ENCODE data around the gene FBXL3.
"Not testable (repeated sequence)": the region's sequence is repeated elsewhere in the genome, so short reads cannot be mapped to it uniquely, and the experiment has no call there.

FBXL3 gene

DNA sequence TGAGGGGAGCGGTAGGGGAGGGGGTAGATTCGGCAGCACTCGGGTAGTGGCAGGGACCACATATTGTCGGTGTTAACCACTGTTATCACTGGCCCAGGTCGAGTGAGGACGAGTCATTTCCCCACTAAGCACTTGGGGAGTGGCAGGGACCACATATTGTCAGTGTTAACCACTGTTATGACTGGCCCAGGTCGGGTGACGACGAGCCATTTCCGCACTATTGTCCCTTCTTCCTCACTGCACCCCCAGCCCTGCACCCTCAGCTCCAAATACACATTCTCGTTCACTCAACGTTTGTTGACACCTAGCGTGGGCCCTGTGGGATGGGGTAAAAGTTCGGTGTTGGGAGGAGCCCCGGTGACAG is 35.5 kb downstream of the FBXL3 start:
- DNase-seq (ENCODE audit: low read depth in 2 of 2, low spot score in 1 of 2): peak; percentile 56 to 61

DNA sequence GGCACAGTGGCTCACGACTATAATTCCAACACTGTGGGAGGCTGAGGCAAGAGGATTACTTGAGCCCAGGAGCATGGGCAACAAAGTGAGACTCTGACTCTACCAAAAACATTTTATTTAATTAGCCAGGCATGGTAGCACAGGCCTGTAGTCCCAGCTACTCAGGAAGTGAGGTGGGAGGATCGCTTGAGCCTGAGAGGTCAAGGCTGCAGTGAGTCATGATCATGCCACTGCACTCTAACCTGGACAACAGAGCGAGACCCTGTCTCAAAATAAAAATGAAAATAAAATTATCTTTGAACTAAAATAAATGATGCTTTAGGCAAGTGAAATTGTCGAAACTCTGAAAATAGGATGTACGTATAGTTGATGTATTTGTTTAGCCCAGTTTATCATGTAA is 43.3 kb downstream of the FBXL3 start:
- no peak for DNase-seq (ENCODE audit: low read depth in 2 of 2, low spot score in 1 of 2)

DNA sequence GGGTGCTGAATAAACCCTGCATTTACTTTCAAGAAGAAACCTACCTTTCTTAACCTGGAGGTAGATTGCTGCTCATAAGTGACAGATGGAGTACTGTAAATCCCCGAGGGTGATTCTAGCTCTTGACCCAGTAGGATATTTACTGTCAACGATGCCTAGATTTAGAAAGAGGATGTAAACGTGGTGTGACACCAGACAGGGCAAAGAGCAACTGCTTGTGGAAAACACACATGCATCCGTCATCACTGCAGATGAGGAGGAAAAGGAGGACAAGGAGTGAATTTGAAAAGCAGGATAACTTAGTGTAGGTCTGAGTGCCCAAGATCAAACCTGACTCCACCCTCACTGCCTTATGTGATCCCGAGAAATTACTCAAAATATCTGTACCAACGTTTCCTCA is 44.9 kb downstream of the FBXL3 start:
- DNase-seq (ENCODE audit: low read depth in 2 of 2, low spot score in 1 of 2): no peak

DNA sequence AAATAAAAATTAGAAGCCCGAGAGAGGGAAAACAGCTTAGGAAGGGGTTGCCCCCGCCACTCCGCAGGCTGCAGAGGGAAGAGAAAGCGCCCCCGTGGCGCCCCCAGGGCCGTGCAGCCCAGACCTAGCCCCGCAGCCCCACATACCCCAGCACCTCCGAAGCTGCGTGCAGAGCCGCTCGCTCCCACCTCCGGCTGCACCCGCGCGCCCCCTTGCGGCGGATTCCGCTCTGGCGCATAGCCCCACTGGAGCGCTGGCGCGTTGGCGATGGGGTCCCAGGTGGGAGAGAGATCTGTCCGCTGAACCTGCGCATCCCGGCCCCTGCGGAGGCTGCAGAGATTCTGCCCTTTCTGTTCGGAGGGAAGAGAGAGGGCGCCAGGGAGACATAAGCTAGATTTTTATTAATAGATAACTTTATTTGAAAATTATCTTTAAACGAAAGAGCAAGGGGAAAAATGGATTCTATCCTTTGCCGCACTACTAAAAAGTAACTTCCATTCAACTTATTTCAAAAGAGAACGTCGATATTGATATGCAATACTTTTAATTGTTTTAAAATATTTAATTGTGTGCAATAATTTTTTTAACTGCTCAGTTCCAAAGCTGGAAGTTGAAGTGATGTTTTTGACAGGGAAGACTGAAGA is 46.8 kb downstream of the FBXL3 start:
- peak; percentile 67 to 78 for DNase-seq (ENCODE audit: low read depth in 2 of 2, low spot score in 1 of 2)

DNA sequence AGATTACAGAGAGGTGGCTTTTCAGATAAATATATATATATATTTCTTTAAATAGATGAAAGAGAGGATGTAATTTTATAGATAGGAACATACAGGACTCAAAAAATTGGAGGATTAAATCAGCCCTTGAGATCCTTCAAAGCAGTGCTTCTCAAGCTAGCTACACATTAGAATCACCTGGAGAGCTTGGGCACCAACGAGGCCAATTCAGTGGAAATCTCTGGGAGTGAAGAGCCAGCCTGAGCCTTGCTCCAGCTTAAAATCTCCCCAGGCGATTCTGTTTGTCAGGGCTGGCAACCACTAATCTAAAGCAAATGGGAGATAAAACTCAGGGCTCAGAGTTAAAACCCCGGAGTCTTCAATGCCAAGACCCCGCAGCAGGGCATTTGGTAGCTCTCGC is 50.0 kb downstream of the FBXL3 start:
- no peak for DNase-seq (ENCODE audit: low read depth in 2 of 2, low spot score in 1 of 2)

DNA sequence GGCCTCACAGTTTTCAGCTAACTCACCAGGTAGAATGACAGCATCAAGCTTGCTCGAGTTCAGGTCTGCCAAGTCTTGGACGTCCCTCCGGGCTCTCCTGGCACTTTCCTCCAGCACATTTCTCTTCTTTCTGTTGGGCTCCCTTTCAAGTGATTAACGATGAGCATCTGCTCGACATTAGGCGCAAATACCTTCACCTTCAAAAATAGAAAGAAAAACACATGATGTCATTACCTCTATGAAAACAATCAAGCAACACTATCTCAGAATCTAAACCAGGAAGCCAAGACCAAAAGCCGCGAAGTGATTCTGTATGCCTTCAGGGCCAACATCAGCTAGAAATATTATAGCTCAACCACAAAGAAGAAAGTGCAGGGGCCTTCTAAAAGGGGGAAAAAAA is 50.5 kb downstream of the FBXL3 start:
- no peak for DNase-seq (ENCODE audit: low read depth in 2 of 2, low spot score in 1 of 2)

DNA sequence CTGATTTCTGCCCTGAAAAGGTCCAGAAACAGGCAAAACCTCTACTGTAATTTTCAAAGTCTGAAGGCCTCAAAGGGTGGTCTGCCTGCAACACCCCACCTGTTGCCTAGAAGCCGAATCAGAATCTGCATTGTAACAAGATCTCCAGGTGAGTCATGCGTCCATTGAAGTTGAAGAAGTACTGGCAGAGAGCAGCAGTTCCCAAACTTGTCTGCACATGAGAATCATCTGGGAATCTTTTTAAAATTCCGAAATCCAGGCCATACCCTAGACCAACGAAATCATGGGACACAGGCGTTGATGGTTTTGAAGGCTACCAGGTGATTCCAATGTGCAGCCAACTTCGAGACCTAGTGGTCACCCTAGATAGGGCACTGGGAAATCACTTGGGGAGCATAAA is 51.1 kb downstream of the FBXL3 start:
- no peak for DNase-seq (ENCODE audit: low read depth in 2 of 2, low spot score in 1 of 2)

DNA sequence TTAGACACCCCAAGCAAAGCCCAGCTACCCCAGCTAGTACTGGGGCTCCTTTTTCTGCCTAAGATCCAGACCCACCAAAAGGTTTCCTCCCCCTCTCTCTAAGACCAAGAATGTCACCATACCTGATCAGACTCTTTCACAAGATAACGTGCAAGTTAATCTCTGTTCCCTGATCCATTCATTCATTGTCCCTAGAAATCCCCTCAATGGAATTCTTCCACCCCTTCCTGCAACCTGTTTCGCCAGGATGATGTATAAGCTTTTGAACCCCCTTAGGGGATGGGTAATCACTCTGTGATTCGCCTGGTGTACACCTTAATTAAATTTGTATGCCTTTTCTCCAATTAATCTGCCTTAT is 52.4 kb downstream of the FBXL3 start:
- no peak for DNase-seq (ENCODE audit: low read depth in 2 of 2, low spot score in 1 of 2)

DNA sequence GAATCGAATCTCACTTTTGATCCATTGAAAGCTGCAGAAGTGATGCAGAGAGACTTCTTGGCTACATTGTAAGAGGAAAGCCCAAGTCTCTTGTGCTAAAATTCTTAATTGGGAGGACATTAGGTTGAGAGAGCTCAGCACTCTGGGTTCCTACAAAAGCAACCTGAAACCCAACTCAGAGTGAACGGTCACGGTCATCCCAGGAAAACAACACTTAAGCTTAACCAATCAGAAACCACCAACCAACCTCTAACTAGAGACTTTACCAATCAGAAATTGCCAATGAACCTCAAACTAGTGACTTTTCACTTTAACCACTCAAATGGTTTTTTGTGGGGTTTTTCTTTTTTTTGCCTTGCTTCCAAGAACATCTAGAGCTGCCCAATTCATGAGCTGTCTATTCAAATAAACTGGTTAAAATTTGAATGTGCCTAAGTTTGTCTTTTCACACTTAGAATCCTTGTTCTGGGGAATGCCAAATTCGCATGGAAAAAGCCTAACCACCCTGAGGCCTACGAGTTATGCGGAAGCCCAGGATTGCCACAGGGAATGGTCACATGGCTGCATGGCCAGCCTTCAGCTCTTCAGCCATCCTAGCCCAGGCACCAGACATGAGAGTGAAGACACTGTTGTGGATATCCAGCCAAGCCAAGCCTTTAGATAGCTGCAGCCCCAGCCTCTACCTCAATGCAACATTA is 52.9 kb downstream of the FBXL3 start:
- no peak for DNase-seq (ENCODE audit: low read depth in 2 of 2, low spot score in 1 of 2)

DNA sequence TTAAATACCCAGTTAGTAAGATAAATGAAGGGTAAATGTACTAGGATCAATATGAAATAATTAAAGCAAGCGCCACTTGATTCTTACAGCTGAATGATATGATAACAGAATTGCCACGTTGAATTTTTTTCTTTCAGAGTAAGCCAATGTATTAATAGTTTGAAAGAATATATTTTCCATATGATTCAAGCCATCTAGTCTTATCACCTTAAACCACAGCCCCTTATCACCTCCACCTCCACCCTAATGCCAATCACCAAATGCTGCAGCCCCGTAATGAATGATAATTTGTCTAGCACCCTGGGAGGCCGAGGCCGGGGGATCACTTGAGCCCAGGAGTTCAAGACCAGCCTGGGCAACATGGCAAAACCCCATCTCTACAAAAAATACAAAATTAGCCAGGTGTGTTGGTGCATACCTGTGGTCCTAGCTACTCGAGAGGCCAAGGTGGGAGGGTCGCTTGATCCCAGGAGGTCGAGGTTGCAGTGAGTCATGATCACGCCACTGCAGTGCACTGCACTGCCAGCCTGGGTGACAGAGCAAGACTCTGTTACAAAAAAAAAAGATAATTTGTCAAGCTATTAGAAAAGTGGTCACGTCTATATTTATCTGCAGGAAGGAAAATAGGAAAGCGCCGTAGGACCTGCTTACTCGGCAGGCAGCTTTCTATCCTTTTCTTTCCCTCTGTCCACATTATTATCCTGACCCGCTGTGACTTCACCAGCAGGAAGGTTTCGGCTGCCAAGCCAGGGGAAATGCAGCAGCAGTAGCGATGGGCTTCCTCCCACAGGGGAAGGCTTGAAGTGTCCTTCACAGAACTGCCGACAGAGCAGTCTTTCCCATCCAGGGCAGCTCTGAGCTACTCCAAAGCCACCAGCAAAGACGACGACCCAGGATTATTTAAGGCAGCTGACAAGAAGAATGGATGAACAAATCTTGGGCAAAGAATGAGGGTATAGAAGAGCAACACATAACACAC is 54.8 kb downstream of the FBXL3 start:
- DNase-seq (ENCODE audit: low read depth in 2 of 2, low spot score in 1 of 2): no peak

DNA sequence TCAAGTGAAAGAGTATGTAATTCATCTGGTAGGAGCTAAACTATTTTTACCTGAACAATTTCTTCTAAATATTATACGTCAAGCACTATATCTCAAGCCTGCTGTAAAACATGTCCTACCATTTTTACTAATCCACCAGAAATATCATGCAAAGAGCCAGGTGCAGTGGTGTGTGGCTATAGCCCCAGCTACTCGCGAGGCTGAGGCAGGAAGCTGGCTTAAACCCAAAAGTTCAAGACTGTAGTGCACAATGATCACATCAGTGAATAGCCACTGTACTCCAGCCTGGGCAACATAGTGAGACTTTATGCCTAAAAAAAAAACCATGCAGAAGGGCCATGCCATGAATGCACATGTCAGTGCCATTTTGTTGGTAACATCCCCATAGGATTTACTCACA is 55.7 kb downstream of the FBXL3 start:
- DNase-seq (ENCODE audit: low read depth in 2 of 2, low spot score in 1 of 2): no peak

DNA sequence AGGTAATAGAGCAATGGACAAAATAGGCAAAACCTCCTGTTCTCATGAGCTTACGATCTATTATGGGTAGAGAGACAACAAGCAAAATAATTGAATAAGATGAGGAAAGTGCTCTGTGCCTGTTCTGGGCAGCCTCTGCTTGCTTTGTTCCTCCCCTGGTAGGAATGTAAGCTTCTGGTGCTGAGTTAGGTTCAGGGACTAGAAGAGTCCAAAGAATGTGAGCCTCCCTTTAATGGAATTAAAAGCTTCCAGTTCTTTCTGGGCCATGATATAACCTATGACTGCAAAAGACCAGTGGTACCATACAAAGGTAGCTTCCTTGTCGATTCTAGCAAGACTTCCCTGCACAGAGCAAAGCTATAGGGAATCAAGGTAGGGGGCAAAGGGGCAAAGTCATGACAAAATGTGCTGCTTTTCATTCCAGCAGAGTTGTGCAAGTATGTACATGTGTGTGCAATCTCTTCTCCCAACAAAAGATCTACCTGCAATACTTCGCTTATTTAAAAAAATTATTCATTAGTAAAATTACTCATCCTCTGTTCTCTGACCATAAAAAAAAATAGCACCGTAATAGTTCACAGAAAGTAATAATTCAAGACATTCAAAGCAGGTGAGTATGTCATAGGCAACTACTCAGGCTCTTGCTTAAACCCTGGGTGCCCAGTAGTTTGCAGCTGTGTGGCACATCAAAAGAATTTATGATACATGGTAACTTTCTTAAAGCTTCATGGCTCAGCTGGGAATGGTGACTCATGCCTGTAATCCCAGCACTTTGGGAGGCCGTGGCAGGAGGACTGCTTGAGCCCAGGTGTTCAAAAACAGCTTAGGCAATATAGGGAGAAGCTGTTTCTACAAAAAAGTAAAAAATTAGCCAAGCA is 57.2 kb downstream of the FBXL3 start:
- no peak for DNase-seq (ENCODE audit: low read depth in 2 of 2, low spot score in 1 of 2)

DNA sequence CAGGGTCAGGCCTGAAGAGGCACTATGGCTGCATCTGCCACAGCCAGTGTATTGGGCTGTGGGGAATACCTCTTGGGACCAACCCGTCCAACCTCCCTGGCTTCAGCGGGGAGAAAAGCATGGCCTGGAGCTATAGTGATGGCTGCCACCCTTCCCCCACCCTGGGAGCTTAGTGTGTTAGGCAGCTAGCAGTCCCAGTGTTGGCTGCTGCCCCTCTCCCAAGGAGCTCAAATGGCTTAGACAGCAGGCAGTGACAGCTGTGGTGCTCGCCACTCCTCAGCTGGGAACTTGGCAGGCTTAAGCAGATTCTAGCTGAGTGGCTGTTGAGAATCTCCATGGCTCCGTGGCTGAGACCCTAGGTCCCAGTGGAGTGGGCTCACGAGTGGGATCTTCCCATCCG is 58.9 kb downstream of the FBXL3 start:
- no peak for DNase-seq (ENCODE audit: low read depth in 2 of 2, low spot score in 1 of 2)

DNA sequence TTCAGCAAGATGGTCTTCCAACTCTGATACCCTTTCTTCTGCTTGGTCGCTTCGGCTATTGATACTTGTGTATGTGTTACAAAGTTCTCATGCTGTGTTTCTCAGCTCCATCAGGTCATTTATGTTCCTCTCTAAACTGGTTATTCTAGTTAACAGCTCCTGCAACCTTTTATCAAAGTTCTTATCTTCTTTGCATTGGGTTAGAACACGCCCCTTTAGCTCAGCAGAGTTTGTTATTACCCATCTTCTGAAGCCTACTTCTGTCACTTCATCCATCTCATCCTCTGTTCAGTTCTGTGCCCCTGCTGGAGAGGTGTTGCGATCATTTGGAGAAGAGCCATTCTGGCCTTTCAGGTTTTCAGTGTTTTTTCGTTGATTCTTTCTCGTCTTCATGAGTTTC is 59.9 kb downstream of the FBXL3 start:
- DNase-seq (ENCODE audit: low read depth in 2 of 2, low spot score in 1 of 2): no peak

DNA sequence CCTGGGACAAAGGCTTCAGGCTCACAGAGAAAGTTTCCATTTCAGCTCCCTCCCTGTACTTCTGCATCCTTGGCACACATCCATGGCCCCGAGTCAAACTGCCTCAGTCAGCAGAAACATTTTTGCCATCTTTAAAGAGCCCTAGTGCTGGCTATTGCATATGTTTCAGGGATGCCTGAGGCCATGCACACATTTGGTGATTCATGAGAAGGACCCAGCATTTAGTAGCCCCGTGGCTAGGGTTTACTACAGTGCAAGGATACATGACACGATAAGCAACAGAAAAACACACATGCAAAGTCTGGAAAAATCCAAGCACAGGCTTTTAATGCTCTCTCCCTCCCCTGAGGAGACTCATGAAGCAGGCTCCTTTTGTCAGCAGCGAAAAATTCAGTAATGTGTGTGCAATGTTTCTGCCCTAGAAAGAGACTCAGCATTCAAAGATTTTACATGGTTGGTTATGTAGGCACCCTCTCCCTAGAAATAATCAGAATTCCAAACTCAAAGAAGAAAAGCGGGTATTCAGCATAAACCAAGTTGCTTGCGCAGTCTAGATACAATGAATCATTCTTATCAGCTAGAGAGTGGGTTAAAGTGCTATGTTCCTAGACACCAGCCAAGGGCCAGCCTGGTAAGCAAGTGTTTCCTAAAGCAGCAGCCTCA is 61.1 kb downstream of the FBXL3 start:
- no peak for DNase-seq (ENCODE audit: low read depth in 2 of 2, low spot score in 1 of 2)

DNA sequence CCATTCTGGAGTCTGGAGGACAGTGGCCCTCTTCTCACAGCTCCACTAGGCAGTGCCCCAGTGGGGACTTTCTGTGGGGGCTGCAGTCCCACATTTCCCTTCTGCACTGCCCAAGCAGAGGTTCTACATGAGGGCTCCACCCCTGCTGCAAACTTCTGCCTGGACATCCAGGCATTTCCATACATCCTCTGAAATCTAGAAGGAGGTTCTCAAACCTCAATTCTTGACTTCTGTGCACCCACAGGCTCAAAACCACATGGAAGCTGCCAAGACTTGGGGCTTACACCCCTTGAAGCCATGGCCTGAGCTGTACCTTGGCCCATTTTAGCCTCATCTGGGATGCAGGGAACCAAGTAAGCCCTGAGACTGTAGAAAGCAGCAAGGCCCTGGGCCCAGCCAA is 67.2 kb downstream of the FBXL3 start:
- not testable (repeated sequence) for DNase-seq (ENCODE audit: low read depth in 2 of 2, low spot score in 1 of 2)

DNA sequence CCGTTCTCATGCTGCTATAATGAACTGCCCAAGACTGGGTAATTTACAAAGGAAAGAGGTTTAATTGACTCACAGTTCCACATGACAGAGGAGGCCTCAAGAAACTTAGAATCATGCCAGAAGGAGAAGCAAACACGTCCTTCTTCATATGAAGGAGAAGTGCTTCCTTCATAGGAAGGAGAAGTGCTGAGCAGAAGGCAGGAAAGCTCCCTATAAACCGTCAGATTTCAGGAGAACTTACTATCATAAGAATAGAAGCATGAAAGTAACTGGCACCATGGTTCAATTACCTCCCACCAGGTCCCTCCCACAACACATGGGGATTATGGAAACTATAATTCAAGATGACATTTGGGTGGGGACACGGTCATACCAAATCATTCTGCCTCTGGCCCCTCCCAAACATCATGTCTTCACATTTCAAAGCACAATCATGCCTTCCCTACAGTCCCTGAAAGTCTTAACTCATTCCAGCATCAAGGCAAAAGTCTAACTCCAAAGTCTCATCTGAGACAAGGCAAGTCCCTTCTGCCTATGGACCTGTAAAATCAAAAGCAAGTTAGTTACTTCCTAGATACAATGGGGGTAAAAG is 68.0 kb downstream of the FBXL3 start:
- no peak for DNase-seq (ENCODE audit: low read depth in 2 of 2, low spot score in 1 of 2)

DNA sequence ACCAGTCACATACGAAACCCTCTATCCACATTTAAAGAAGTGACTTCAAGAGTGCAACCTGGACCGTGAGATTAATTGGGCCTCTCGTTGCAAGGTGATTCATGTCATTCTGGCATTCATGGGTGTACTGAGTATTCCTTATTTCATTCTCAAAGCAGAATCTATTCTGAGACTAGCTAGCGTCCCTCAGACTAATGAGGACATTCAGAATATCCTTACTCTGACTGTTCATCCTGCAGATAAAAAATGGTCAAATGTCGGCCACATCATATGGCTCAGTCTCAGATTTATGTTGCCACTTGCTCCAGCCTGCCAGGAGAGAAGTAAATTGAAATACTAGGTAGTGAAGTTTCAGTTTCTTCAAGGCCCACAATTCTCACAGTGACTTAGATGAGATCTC is 71.3 kb downstream of the FBXL3 start:
- DNase-seq (ENCODE audit: low read depth in 2 of 2, low spot score in 1 of 2): no peak

Measured in stimulated activated CD8-positive, alpha-beta memory T cell treated with anti-CD3 and anti-CD28 coated beads, Interleukin-4, amount 100 ng/mL, for 1 hour (primary cell).